Left ventricle myocardium inferior (tissue), 1 donor: ENCODE measurements around the gene P2RY11. TPM values are rescaled to one million over a fixed set of nuclear protein-coding genes. Genes with fewer than 3 reads are reported as not detected.

Source experiments
- DNase-seq: peaks from one replicate; pipeline ENCODE4 v3.0.0-alpha.2; 2020
- H3K27ac ChIP-seq: fragments of 200-600 bp; replicated peaks from 2 replicates; pipeline ENCODE4 v1.8.0; 2021
- H3K27me3 ChIP-seq: fragments of 200-600 bp; 2 replicates; pipeline ENCODE4 v1.8.0; 2021; ENCODE audit warnings: low read depth
- H3K36me3 ChIP-seq: fragments of 200-600 bp; 2 replicates; pipeline ENCODE4 v1.8.0; 2021
- H3K4me1 ChIP-seq: fragments of 200-600 bp; 2 replicates; pipeline ENCODE4 v1.8.0; 2021
- H3K4me3 ChIP-seq: fragments of 200-600 bp; 2 replicates; pipeline ENCODE4 v1.8.0; 2021; ENCODE audit warnings: mild to moderate bottlenecking, moderate library complexity
- H3K9me3 ChIP-seq: fragments of 200-600 bp; replicated peaks from 2 replicates; pipeline ENCODE4 v1.8.0; 2021
- CTCF ChIP-seq: fragments of 200-600 bp; IDR thresholded peaks from 2 replicates; pipeline ENCODE4 v1.8.0; 2021; ENCODE audit warnings: antibody characterized with exemption, mild to moderate bottlenecking, borderline replicate concordance
- intact Hi-C: fragments of 100-400 bp; cut with micrococcal nuclease; formaldehyde crosslinking; loops from one replicate; pipeline ENCODE4 v1.11.0; 2022
- total RNA-seq: library from RNA; stranded (reverse); fragmentation: NEBNext Ultra II Directional; extraction: Animal tissue kit (Norgen Biotek cat#: 25700); gene quantifications from one replicate; pipeline ENCODE4 v1.2.1, GENCODE V29; 2021
- donor health status: DM: no; HTN: yes; CAD: no; lungs with severe emphysema.

P2RY11 gene
- total RNA-seq, 1 donor from 2014 or later = 4.1 TPM

GRCh38 chr19:10135551-10136334, 24.2 kb downstream of the P2RY11 start:
- Histone ChIP-seq H3K27me3 (no peaks in the 10 kb centered on the region), H3K4me3 (no peak overlapping the region), H3K27ac (no peak overlapping the region), H3K36me3 (peaks cover 97% of the 10 kb centered on the region), H3K9me3 (no peaks in the 10 kb centered on the region), H3K4me1 (no peaks in the 10 kb centered on the region)
- DNase-seq = no peak
- TF ChIP-seq CTCF = no peak
- intact Hi-C loops = no loop called here

DNA sequence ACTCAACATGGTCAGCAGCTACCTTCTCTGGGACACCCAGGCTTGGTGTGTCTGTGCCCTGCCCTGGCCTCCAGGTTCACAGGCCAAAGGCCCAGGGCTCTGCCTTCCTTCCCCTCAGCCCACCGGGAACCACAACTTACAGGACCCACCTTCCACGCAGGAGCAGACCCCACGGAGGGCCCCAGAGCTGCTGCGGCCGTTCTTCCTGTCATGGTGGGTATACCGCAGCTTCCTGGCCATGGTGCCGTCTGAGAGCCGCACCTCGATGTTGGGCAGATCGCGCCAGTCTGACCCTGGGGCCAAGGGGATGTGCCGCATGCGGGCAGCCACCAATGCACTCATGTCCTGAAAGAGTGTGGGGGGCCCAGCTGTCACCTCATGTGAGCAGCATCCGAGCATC, 25.4 kb downstream of the P2RY11 start:
- Histone ChIP-seq H3K36me3 (peaks cover 99% of the 10 kb centered on the region), H3K4me1 (no peaks in the 10 kb centered on the region), H3K27ac (no peak overlapping the region), H3K4me3 (no peak overlapping the region), H3K27me3 (no peaks in the 10 kb centered on the region), H3K9me3 (no peaks in the 10 kb centered on the region)
- intact Hi-C loops = no loop called here
- no peak for TF ChIP-seq CTCF
- DNase-seq = no peak

GRCh38 chr19:10137751-10138682, 26.5 kb downstream of the P2RY11 start:
- no peak for TF ChIP-seq CTCF
- no peaks in the 10 kb centered on the region for H3K9me3 ChIP-seq
- no peak overlapping the region for H3K27ac ChIP-seq
- no peaks in the 10 kb centered on the region for H3K27me3 ChIP-seq
- intact Hi-C loops = no loop called here
- H3K36me3 ChIP-seq = peaks cover 99% of the 10 kb centered on the region
- no peaks in the 10 kb centered on the region for H3K4me1 ChIP-seq
- H3K4me3 ChIP-seq = no peak overlapping the region
- no peak for DNase-seq

DNA sequence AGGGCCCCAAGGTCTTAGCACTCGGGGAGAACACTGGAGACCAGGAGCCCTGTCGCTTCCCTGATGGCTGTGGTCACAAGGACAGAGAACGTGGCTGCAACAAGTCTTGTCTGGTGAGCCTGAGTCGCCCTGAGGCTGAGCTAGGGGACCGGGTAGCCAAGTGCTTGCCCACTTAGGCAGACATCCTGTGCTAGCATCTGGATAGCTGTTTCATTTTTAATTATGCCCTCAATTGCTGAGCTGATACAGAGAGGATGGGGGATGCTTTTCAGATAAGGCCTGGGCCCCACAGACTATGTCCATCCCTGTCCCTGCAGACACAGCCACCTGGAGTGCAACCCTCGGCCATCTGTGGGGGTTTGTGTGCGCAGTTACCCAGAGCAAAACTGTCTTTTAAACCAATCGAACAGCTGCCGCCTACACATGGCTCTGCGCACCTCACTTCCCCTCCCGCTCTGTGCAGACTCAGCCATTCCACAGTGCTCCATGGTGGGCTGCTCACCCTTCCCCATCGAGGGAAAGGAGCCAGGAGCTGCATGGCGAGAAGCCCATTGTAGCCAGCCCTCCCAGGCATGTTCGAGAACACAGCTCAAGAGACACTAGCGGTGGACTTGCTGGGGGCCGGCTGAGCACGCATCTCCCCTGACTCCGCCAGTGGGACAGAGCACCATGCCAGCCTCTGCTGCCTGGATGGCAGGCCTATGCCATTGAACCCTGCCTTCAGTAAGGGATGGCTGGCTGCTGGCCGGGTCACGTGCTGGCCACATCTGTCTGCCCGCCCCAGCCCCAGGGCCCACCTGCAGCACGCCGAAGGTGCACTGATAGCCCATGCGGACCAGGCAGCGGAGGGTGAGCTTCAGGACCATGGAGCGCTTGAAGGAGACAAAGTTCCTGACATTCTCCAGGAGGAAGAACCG, 27.6 kb downstream of the P2RY11 start:
- H3K36me3 ChIP-seq = peaks cover 99% of the 10 kb centered on the region
- H3K4me1 ChIP-seq = no peaks in the 10 kb centered on the region
- H3K27ac ChIP-seq = no peak overlapping the region
- no peak overlapping the region for H3K4me3 ChIP-seq
- no peak for DNase-seq
- H3K27me3 ChIP-seq = no peaks in the 10 kb centered on the region
- H3K9me3 ChIP-seq = no peaks in the 10 kb centered on the region
- no peak for TF ChIP-seq CTCF
- intact Hi-C loops = no loop called here

DNA sequence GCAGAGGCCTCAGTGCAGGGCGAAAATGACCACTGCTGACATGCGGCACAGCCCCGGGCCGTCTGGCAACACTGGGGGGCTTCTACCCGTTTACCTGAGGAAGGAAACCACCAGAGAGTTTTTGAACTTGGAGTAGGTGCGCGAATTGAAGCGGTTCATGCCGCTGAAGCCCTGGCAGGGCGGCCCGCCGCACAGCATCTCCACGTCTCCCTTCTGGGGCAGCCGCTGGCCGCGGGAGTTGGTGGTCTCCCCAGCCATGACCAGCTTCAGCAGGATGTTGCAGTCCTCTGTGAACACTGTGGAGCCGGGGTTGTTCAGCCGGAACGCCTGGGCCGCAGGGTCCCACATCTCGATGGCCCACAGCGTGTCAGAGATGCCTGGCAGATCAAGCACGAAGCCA, 28.5 kb downstream of the P2RY11 start:
- no peak overlapping the region for H3K4me3 ChIP-seq
- H3K27me3 ChIP-seq = no peaks in the 10 kb centered on the region
- no peak for DNase-seq
- peaks cover 98% of the 10 kb centered on the region for H3K36me3 ChIP-seq
- no peaks in the 10 kb centered on the region for H3K4me1 ChIP-seq
- no peak for TF ChIP-seq CTCF
- intact Hi-C loops = no loop called here
- H3K9me3 ChIP-seq = no peaks in the 10 kb centered on the region
- no peak overlapping the region for H3K27ac ChIP-seq
